AML-193 (cell line): ENCODE measurements around the gene PEX5L.
"Not testable (repeated sequence)": the region's sequence is repeated elsewhere in the genome, so short reads cannot be mapped to it uniquely, and the experiment has no call there.

ENCODE experiments used
- DNase-seq, 2 experiments: peaks; one replicate each; lab custom pipeline; 2025; lab: John Stamatoyannopoulos, UW

The PEX5L gene

GRCh38 chr3:179833294-179833693 is 203.4 kb downstream of the PEX5L start:
- no peak for DNase-seq

GRCh38 chr3:179832333-179832854 is 204.3 kb downstream of the PEX5L start:
- DNase-seq: no peak

GRCh38 chr3:179829401-179829800 is 207.3 kb downstream of the PEX5L start:
- DNase-seq: no peak

DNA sequence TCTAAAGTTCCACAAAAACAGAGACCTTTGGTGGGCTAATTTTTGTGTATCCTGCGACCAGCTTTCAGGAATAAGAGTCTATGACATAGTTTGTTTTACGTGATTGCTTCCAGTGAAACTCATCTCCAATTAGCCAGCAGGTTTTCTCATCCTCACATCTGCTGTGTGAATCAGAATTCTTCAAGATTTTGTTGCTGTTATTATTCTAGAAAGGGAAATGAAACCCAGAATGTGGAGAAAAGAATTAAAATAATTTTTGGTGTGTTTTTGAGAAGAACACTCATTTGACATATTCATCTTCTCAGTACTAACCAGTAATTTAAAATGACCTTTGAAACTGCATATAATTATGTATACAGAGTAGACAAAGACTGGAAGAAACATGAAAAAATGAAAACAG is 208.0 kb downstream of the PEX5L start:
- DNase-seq: no peak

DNA sequence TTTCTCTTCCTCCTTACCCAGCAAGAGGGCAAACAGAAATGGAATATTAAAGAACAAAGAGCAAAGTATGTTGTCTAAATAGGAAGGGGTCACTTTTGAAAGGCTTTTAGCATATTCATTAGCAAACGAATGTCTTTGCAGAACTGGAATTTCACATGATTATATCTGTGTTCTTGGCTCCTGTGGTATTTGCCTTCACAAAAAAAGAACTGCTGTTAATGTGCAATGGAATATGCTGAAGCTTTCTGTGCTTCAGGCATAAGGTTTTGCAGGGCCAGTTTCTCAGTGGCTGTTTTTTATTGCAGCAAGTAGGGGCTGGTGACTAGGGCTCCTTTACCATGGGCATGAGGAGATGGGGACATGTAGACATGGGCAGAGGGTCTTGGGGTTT is 210.5 kb downstream of the PEX5L start:
- no peak for DNase-seq

GRCh38 chr3:179825527-179826246 is 211.1 kb downstream of the PEX5L start:
- no peak for DNase-seq

GRCh38 chr3:179822296-179822695 is 214.4 kb downstream of the PEX5L start:
- DNase-seq: no peak

DNA sequence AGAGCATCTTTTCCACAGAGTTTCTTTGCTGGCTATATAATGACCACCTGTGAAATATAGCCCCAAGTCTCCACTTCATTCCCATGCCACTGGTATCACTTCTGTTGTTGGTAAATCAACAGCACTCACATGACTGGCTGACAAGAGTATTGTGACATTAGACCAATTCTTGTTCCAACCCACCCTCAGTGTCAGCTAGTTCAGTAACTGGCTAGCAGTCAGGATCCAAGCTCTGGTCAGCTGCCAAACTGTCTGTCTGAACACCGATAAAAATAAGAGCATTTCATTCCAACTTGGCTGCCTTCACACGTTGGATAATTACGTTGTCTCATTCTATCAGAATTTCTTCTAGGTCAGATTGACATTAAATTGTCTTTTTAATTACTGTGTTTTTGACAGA is 217.4 kb downstream of the PEX5L start:
- DNase-seq: no peak

DNA sequence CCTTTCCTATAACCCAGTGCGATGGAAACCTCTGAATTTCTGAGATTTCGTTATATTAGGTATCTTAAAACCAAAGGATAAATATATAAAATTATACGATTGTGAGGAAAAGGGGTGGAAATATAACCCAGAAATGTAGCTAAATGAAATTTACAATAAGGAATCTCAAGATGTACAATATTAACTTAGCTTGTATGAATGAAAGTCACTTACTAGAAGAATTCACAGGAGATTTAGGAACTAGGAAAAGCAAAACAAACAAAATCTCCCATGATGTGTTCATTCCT is 224.7 kb downstream of the PEX5L start:
- no peak for DNase-seq

GRCh38 chr3:179811321-179812095 is 225.2 kb downstream of the PEX5L start:
- peak; percentile 83 to 93 for DNase-seq

DNA sequence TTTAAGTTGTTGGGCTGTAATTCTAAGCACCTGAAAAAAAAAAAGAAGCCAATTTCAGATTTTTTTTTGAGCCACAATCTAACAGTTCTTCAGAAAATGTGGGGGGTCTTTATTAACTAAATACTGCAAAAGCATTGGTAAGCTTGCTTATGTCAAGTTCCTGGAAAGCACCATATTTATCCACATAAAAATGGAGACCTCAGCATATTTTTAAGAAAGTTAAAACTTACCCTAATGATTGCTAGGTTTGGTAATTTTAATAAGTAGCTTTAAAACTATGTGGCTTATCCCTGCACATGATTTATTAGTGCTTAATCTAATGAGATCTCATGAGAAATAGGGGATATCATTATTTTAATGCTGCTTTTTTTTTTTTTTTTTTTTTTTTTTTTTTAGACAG is 227.1 kb downstream of the PEX5L start:
- DNase-seq: no peak

DNA sequence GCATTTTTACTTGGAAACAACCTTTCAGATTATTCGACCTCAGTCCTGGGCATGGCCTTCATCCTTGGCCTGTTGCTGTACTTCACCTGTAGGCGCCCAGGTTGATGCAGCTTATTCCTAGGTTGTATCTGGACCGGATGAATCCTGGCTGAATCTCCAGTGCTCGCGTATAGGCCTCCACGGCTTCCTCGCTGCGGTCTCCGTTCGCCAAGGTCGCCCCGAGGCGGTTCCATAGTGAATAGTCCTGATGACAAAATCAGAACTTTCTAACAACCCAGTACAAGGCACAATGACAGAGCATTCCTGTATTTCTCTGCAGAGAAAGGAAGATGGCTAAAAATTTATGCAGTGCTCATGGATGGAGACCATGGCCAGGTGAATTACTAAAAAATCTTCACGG is 229.1 kb downstream of the PEX5L start:
- no peak for DNase-seq

DNA sequence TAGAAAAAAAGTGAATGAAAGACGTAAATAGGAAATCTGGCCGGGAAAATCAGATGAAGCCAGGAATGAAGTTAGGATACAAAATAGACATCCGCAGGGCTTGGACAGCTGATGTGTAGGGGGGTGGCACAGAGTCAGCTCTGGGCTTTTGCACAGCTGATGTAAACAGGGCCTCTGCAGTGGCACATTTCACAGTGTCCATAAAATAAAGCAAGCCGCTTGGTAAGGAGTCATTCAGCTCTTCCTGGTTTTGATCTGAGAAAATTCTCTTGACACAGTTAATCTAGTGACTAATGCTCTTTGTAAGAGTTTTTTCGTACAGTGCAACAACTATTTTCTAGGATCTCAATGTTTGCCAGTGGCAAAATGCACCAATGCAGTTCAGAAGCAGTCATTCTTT is 230.6 kb downstream of the PEX5L start:
- no peak for DNase-seq

DNA sequence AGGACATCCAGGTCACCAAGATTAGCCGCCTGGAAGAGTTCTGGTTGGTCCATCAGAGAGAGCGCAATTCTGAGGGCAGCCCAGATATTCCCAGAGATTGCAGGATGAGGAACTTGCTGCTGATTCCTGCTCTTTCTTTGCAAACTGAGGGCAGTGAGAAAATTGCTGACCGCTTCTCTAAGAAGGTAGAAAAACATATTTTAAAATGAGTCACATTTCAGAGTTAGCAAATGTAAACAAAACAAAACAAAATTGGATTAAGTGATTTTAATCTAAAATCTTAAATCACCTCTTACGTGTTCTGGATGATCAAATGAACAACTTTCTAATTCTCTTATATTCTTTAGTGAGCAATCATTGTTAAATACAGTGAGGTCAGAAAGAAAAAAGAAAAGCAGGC is 234.9 kb downstream of the PEX5L start:
- no peak for DNase-seq

DNA sequence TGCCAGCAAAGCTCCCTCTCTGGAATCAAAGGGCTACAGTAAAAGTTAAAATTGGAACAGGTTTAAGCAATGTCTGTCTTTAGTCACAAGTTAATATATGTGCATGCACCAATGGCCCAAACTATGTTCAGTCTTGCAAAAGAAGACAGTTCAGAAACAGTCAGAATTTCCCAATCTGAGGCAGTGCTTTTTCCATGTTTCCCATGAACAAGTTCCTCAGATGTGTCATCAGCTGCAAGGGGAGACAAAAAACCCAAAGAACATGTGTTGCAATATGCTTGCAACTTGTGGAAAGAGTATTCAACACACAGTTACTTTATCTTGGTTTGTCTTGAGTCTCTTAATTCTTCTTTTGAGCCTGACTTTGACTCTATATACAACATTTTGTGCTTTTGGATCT is 235.5 kb downstream of the PEX5L start:
- DNase-seq: peak; percentile 81 to 83

DNA sequence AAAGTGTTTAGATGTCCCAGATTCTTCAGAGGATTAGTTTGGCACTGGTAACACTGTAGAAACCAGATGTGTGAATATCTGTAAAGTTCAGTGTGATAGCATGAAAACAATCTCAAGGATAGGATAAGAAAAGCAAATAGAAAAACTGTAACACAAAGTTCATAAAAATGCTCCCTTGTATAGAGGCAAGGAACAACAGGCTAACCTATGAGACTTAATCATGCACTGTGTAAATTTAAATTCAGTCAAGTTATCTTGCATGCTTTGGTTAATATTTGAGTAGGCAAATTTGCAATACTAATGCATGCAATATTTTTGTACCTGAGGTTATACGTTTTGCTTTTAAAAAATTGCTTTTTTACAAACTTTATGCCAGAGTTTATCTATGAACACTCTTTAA is 239.5 kb downstream of the PEX5L start:
- no peak for DNase-seq

- no peak for DNase-seq
These were observed 240.3 kb downstream of the PEX5L start for GRCh38 chr3:179796421-179796820.

DNA sequence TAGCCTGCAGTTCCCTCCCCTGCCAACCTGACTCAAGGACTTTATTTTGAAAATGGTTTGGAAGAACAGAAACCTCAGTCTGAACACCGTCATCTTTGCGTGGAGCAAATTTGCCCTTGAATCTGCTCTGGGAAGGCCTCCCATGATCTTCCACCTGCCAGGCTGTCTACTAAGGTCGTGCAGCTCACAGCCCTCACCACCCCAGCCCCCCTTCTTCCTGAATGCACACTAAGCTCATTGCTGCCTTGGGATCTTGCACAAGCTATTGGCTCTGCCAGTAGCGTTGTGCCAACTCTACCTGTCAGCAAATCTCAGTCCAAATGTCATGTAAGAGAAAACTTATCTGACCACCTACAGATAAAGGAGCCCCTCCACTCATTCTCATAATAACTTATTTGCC is 242.4 kb downstream of the PEX5L start:
- no peak for DNase-seq

GRCh38 chr3:179791793-179792192 is 244.9 kb downstream of the PEX5L start:
- DNase-seq: no peak

- DNase-seq: no peak
These were observed 247.7 kb downstream of the PEX5L start for GRCh38 chr3:179788996-179789395.

GRCh38 chr3:179782841-179783240 is 253.9 kb downstream of the PEX5L start:
- DNase-seq: not testable (repeated sequence)

DNA sequence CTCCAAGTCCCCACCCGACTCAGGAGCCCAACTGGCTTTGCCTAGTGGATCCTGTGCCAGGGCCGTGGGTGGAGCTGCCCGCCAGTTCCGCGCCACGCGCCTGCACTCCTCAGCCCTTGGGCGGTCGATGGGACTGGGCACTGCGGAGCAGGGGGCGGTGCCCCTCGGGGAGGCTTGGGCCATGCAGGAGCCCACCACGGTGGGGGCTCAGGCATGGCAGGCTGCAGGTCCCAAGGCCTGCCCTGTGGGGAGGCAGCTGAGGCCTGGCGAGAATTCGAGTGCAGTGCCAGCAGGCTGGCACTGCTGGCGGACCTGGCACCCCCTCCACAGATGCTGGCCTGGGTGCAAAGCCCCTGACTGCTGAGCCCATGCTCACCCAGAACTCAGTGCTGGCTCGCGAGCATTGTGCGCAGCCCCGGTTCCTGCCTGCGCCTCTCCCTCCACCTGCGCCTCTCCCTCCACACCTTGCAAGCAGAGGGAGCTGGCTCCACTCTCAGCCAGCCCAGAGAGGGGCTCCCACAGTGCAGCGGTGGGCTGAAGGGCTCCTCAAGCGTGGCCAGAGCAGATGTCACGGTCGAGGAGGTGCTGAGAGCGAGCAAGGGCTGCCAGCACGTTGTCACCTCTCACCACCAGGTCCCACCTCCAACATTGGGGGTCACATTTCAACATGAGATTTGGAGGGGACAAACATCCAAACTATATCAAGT is 261.2 kb downstream of the PEX5L start:
- no peak for DNase-seq

GRCh38 chr3:179772297-179772696 is 264.4 kb downstream of the PEX5L start:
- no peak for DNase-seq
